Kidney glomerular epithelial cell (primary cell): ENCODE data around the gene ARHGAP8.

ENCODE experiments used
- DNase-seq: peaks from one replicate; lab custom pipeline; 2025; lab: John Stamatoyannopoulos, UW

Gene ARHGAP8

DNA sequence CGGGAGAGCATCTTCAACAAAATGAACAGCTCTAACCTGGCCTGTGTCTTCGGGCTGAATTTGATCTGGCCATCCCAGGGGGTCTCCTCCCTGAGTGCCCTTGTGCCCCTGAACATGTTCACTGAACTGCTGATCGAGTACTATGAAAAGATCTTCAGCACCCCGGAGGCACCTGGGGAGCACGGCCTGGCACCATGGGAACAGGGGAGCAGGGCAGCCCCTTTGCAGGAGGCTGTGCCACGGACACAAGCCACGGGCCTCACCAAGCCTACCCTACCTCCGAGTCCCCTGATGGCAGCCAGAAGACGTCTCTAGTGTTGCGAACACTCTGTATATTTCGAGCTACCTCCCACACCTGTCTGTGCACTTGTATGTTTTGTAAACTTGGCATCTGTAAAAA, 109.9 kb downstream of the ARHGAP8 start:
- no peak for DNase-seq

DNA sequence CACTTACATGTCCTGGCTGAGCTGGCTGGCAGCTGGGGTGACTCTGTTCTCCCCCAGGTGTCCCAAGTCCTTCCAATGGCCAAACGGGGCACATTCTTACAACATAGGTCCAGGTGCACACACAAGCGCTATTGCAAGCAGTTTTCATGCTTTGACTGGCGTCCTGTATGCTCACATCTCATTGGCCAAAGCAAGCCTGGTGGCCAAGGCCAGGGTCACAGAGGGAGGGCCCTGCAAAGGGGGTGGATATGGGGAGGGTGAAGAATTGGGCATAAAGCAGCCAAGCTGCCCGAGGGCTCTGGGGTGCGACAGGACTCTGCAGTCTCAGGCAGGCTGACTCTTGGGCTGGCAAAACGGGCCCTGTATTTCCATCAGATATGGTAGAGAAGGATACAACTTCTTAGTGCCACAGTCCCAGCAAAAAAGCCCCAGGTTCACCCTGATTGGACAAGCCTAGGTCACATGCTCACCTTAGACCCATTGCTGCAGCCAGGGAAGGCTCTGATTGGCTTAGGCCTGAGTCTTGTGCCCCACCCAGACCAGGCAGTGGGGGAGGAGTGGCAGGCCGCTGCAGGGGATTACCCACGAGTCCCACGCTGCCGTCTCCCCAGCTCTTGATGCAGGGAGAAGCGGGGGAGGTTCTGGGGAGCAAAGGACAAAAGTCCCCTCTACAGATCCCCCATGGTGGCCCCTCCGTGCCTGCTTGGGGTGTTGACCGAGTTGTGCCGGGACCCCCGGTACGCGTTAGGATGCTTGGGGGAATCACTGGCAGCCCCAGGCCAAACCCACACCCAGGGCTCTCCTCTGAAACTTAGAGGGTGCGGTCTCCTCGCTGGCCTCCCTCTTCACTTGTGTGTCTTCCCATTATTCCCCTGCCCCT, 110.8 kb downstream of the ARHGAP8 start:
- DNase-seq, result no peak

DNA sequence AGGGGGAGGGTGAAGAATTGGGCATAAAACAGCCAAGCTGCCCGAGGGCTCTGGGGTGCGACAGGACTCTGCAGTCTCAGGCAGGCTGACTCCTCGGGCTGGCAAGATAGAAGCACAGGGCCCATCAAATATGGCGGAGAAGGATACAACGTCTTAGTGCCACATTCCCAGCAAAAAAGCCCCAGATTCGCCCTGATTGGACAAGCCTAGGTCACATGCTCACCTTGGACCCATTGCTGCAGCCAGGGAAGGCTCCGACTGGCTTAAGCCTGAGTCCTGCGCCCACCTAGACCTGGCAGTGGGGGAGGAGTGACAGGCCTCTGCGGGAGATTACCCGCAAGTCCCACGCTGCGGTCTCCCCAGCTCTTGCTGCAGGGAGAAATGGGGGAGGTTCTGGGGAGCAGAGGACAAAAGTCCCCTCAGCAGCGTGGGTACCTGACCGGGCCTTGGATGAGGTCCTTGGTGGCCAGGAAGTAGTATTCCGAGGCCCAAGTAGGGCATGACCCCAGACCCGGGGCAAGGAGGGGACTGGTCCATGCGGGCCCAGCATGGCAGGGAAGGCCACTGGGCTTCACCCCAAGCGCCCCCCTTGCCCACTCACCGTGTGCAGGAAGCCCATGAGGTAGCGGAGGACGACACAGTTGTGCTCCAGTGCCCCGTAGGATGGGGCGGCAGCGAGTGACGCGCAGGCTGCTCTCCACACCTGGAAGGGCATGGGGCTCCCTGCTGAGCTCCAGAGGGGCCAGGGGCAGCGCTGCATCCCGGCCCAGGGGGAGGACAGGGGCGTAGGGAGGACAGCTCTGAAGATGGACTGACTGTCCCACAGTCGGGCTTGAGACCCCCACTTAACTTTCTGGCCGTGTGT, 113.0 kb downstream of the ARHGAP8 start:
- DNase-seq, result no peak

DNA sequence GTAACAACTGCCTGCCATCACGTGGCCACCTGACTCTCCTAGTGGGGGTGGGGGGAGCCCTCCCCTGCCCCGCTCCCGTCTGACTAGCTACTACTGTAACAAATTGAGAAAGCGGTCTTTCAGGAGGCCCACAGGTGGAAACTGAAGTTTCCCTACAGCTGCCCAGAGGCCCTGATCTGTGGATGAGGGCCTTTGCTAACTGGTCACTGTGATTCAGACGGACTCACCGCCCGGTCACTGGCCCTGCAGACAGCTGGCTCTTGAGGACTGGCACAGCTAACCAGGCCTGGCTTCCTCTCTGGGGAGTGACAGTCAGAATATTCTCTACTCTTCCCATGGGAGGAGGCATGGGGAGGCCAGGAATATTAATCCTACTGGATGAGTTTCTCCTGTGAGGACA, 116.8 kb downstream of the ARHGAP8 start:
- DNase-seq, result no peak

DNA sequence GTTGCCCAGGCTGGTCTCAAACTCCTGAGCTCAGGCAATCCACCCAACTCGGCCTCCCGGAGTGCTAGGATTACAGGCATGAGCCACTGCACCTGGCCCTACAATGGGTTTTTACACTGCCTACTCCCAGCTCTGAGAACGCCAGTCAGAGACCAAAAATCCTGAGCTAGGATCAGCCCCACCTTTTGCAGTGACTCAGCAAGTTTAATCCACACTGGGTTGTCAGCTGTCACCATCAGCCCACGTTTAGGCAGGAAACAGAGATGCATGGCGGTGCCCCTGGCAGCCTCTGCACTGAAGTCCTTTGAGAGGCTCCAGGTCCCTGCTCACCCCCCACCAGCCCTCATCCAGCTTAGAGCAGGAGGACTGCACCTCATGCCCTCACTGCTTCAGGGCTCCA, 117.6 kb downstream of the ARHGAP8 start:
- no peak for DNase-seq

DNA sequence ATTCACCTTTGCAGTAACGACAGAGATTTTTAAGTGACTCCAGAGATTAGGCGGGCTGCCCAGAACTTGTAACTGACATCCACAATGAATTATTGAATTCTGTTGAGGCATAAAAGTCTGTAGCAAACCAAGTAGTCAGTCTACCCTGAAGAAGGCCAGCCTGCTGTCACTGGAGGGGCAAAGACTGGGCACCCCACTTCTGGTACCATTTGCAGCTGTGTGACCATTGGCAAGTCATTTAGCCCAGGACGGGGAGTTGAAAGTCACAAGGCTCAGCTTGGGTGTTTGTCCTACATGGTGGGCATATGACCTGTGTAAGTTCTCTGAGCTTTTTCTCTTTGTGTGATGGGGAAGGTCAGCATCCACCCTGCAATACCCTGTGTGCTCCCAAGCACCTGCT, 119.4 kb downstream of the ARHGAP8 start:
- DNase-seq, result no peak

DNA sequence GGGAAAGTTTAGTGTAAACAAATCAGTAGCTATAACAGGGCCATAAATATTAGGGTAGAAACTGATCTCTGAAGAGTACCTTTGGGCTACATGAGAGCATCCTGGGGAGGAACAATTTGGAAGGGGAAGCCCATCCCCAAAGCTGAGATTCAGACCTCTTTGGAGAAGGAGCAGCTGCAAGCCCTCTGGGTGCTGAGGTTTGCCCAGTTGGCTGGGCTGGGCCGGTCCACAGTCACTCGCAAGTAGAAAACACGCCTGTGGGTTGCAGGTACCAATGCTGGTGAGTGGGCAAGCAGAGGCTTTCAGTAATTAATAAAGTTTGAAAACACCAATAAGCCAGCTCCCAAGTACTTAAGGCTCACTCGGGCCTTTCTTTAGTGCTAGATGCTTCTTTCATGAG, 124.5 kb downstream of the ARHGAP8 start:
- DNase-seq, result no peak

DNA sequence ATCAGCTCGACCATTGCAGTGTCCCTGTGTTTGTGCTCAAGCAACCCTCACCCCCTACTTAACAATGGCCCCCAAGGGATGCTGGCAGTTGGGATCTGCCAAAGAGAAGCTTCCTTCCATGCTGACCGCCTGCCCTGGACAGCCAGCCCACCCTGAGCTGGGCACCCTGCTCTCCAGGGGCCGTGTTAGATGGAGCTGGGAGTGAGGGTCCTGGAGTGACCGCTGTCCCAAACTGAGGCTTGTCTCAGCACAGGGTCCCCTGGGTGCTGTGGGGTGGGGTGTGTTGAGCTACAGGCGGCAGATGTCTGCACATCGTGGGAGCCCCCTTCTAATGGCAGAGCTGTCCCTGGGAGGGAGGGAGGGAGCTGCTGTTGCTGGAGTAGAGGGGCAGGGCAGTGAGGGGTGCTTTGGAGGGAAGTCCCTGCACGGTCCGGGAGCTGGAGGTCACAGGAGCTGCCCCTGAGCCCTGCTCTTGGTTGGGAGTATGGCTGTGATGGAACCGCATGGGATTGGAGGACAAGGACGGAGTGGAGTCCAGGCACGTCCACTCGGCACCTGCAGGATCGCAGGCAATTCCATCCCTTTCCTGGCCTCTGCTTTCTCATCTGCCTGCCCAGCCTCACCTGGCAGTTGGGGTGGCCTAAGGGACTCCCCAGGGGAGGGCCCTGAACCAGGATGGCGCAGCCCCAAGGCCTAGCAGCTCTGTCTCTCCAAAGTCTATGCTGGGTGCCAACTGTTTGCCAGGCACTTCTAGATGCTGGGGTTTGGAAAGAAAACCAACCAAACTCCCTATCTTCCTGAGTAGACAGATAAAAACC, 126.3 kb downstream of the ARHGAP8 start:
- no peak for DNase-seq

DNA sequence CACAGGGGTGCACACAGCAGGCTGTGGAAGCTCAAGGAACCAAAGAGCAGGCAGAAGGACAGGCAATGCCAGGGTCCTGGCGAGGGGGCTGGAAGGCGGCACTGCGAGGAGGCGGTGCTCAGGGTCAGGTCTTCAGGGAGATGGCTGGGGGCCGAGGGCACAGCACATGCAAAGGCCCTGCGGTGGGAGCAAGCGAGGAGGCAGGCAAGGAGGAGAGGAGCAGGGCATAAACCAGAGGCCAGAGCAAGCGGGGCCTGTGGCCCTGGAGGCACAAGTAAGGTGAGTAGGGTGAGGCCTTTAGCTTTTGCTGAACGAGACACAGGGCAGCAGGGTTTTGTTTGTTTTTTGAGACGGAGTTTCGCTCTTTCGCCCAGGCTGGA, 126.9 kb downstream of the ARHGAP8 start:
- DNase-seq, result no peak

DNA sequence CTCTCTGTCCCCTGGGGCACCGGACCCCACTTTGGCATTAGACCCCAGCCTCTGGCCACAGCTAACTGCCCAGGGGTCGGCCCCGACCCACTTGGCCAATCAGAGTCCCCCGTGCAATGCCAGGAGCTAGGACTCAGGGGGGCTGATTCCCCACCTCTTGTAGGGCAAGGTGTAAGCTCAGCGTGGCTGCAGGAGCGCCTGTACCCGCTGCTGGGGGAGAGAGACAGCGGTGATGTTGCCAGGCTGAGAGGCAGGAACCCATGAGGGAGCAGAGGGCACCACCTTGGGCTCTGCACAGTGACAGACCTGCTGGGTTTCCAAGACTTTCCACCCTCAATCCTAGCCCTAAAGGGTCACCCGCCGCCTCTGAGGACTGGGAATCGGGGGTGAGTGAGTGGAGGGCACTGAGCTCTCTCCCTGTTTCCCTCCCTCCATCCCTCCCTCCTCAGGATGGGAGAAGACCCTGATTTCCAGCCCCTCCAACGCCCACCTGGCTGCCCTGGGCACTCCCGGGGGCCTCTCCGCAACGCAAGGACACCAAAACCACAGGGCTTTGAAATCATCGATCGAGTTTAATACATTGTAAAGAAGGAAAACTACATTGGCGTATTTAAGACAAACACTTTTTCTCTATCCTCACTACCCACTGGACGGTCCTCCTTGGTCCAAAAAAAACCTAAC, 128.4 kb downstream of the ARHGAP8 start:
- DNase-seq, result no peak

DNA sequence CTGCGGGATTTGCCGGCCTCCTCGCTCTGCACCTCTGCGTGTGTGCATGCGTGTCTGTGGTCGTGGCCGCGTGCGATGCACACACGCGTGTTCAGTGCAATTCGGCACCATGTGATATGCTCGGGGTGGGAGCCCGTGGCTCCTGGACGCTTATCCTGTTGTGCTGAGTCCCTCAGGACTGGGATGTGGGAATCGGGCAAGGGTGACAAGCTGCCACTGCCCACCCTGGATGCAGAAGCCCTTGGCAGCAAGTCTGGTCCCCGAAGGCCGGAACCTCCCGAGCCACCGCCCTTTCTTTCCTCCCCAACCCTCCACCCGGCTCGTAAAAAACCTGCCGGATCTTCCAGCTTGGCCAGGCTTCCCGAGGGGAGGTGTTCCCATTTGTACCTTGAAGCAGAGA, 129.2 kb downstream of the ARHGAP8 start:
- DNase-seq, result no peak

DNA sequence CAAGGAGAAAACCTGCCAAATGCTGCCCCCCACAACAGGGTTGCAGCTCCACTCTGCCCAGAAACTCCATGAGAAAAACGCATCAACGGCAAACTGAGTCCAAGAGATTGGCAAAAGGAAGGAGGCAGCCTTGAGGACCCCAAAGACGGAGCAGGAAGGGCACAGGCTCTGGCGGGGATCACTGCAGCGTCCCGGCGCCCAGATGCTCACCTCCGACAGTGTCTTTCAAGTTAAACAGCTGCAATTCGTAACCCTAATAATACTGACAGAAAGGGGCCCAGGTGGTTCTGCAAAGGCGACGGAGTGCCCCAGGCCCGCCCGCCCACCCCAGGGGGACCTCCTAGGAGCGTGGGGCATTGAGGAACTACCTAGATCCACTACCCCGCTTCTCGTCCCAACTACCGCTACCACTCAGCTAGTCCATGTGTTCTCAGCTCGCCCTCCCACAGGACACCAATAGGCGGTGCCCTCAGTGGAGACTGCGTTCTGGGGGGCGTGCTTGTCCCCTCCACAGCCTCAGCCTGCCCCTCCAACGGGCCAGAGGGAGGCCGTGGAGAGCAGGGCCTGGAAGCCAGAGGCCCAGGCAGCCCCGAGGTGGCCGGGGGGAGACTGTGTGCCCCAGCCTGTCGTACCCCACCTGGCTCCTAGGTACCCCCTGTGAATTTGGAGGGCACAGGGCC, 130.0 kb downstream of the ARHGAP8 start:
- no peak for DNase-seq

DNA sequence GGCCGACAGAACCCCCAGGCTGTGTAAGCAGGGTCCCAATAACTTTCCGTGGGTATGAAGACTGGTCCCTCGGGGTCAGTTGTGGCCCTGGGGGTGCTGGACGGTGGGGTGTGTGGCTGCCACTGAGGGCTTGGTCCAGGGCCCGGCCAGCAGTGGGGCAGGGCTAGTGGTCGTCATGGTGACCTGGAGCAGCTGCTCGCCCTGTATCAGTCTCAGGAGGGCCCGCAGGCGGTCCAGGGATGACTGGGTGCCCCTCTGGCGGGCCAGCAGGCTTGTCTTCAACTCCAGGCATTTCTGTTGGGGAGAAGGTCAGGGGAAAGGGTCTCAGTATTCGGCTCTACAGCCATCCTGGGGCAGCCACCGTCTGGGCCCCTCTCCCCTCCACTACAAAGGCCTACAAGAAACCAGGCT, 130.6 kb downstream of the ARHGAP8 start:
- DNase-seq, result no peak

DNA sequence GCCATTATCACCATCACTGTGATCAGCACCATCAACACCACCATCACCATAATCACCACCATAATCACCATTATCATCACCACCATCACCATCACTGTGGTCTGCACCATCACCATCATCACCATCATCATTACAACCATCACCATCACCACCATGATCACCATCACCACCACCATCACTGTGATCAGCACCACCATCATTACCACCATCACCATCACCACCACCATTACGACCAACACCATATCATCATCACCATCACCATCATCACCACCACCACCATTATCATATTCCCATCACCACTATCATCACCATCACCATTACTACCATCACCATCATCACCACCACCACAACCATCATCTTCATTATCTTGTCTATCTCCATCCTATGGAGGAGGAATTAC, 132.2 kb downstream of the ARHGAP8 start:
- no peak for DNase-seq

DNA sequence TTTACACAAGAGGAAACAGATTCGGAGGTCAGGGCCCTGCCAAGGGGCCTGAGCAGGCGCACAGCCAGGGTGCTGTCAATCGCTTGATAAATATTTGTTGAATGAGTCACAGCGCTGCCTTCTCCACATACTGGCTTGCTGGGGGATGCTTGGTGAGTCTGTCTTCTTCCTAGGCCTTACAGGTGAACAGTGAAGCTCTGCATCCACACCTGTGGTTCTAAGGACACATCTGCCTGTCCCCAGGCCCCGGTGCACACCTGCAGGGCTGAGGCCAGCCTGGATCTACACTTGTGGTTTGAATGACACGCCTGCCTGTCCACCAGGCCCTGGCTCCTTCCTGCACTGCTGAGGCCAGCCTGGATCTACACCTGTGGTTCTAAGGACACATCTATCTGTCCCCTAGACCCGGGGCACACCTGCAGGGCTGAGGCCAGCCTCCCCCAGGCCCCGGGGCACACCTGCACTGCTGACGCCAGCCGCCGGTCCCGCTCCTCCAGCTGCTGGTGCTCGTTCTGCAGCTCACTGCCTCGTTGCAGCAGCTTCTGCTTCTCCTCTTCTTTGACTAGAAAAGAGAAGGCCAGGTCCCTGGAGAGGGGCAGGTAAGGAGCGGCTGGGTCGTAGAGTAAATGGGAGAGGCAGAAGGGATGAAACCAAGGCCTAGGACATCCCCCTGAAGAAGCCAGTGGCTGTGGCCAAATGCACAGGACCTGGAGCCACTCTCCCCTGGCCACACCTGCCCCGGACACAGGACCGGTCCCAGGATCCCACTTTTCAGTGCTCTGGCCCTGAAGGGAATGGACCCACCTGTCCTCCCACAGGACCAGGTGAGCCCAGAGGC, 132.8 kb downstream of the ARHGAP8 start:
- DNase-seq, result no peak

DNA sequence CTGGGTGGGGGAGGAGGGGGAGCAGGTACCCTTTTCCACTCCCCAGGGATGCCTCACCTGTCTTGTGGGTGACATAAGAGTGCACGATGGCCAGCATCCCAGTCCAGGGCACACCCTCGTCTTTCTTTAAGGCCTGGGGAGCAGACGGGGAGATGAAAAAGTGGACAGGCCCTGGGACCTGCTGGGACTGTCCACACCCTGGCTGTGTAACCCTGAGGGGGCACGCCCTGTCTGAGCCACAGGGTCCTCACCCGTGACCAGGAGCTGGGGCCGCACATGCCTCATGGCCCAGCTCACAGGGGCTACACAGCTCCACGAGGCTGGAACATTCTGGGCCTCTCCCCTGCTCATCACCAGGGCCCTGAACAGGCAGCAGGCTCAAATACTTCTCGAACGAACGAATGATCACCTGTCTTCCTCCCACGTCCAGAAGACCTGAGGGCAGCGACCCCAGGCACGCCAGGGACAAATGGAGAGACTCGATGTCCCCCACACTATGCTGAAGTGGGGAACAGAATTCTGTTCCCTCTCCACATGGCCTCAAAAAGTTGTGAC, 133.5 kb downstream of the ARHGAP8 start:
- DNase-seq, result no peak

DNA sequence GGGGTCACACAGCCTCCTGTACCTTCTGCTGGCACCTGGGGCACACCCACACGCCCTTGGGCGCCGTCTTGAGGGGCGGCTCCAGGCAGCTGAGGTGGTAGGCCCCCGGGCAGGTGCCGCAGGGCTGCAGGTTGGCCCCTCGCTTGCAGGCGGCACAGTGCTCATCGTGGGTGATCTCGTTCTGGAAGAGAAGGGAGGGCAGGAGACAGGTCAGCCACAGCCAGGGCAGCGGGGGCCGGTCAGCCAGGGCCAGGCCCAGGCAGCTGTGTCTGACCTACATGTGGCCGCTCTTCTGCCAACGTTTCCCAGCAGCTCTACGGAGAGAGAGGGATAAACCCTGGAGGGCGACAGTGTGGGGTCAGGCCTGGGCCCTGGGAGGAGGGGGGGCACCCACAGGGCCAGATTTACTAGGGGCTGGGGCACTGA, 135.6 kb downstream of the ARHGAP8 start:
- DNase-seq, result no peak

DNA sequence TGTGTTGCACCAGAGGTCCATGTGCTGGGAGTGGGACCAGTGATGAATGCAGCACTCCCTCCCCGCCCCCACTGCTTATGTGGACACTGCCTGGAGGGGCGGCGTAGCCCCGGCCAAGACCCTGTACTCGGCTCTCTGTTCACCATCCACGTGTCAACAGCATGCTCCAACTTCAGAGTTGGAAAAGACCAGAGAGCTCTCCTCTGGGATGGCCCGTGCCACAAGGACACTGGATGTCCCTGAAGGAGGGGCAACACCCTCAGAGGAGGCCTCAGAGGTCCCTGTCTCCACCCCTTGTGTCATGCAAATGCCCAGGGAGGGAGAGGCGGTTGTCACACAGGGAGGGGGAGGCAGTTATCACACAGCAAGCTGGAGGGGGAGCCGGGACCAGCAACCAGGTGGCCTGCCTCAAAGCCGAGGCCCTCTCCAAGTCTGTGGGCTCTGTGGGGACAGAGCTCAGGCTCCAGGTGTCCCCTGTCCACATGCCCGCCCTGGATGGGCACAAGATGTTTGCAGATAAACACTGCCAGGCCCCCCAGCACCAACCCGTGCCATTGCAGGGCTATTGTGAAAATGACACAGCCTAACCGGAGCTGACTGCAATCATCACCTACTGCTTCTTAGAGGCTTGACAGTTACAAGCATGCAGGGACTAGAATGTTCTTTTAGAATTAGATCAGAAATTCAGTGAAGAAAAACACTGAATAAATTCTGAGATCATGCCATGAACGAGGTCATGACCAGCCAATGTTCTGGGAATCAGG, 136.3 kb downstream of the ARHGAP8 start:
- DNase-seq, result no peak

DNA sequence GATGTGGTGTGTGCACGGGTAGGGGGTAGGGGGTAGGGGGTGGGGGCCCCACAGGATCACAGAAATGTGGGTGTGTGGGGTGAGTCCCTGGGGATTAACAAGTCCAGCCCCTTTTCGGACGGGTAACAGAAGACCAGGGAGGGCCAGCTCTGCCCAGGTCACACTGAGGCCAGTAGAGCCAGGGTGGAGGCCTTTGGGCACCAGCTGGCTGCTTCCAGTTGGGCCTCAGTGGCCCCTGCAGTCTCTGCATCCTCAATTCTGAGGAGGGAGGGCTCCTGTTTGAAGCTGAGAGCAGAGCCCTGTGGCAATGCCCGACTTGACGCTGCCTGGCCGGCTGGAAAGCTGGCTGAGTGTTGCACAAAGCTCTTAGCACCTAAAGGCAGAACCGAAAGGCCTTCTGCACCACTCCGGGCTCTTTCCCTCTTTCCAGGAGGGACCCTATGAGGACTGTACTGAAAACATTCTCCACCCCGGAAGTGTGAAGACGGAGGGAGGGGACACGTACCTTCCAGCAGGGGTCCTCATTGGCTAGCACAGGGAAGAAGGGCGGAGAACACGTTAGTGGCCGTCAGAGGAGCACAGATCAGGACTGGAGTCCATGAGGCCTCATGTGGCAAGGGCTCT, 137.0 kb downstream of the ARHGAP8 start:
- no peak for DNase-seq
